ENCODE results near the gene DENND4B. TPM values are rescaled to one million over a fixed set of nuclear protein-coding genes. Genes with fewer than 3 reads are reported as not detected.

DENND4B gene
- total and polyA plus RNA-seq, 2 of the 4 experiments (the other 2 are of a cell fraction): 1.8 to 25.2 TPM

GRCh38 chr1:153951183-153951582 is 4.7 kb upstream of the DENND4B start:
- no peak overlapping the region for H3K27ac ChIP-seq (ENCODE audit: insufficient read depth, low read length)
- no peak overlapping the region for H3K18ac ChIP-seq (ENCODE audit: low read depth, low read length)
- WGBS, 2 experiments (ENCODE audit: extremely low coverage in 2 of 2, insufficient read length in 1 of 2): 100% methylated on average over 8 of the region's 11 CpGs; no CpG with 5 or more reads in 1 of the 2 experiments
- intact Hi-C loops (cut with micrococcal nuclease) (no loop called here), in situ Hi-C loops (cut with MboI; ENCODE audit: low sequenced_read_pairs) (loop anchor here (25.0 kb wide), 1 partner anchor 414 kb away; the partner anchor contains the start of genes S100A3, S100A4, S100A5 and S100A6), dilution Hi-C loops (cut with HindIII; ENCODE audit: low sequenced_read_pairs, unreplicated experiment) (no loop called here)
- H2AK9ac ChIP-seq (replicated peaks; ENCODE audit: low read depth, low read length, poor library complexity): no peak overlapping the region
- no peak overlapping the region for H3K14ac ChIP-seq (replicated peaks; ENCODE audit: low read depth, low read length)
- no peak overlapping the region for H2BK15ac ChIP-seq (ENCODE audit: low read depth, low read length)
- ATAC-seq (ENCODE audit: low read depth) (no peak), DNase-seq (no peak)
- no peak overlapping the region for H4K8ac ChIP-seq (ENCODE audit: low read depth in 2 of 2, low read length in 2 of 2)
- H2AFZ ChIP-seq (replicated peaks; ENCODE audit: low read length, poor library complexity): no peak overlapping the region
- H3K9me3 ChIP-seq (ENCODE audit: control insufficient read depth, insufficient read depth, low read length): no peaks in the 10 kb centered on the region
- peaks cover 53% of the 10 kb centered on the region for H3K36me3 ChIP-seq (ENCODE audit: control insufficient read depth, insufficient read depth, low read length)
- H2BK5ac ChIP-seq (ENCODE audit: low read depth, low read length, poor library complexity, severe bottlenecking): no peak overlapping the region
- H3K27me3 ChIP-seq (ENCODE audit: control insufficient read depth, insufficient read depth, low read length): no peaks in the 10 kb centered on the region
- peaks cover 6% of the 10 kb centered on the region; the same call in 1 of the 2 replicates for H3K9me1 ChIP-seq (ENCODE audit: insufficient read depth, low read length)
- no peak overlapping the region for H4K5ac ChIP-seq (ENCODE audit: low read depth, low read length)
- ChIA-PET POLR2A (ENCODE audit: unreplicated experiment) (no interaction called here), CTCF (interaction anchor here (0.5 kb wide), 1 partner anchor 39 kb away, joined by 3 read pairs; the partner anchor contains the start of gene RPS27)
- no peak overlapping the region for H3K4me3 ChIP-seq (ENCODE audit: insufficient read depth, low read depth, low read length)
- H3K4me1 ChIP-seq (ENCODE audit: control insufficient read depth, insufficient read depth, low read length): peaks cover 5% of the 10 kb centered on the region
- no peak overlapping the region for H3K23ac ChIP-seq (ENCODE audit: low read depth, low read length)
- no peak for TF ChIP-seq RFX5 (IDR thresholded peaks at IDR 0.05; ENCODE audit: low read depth, low read length)
- TF ChIP-seq USF2 (IDR thresholded peaks at IDR 0.05; ENCODE audit: low read depth, low read length): no peak
- TF ChIP-seq CHD1 (IDR thresholded peaks at IDR 0.05; ENCODE audit: low read depth, low read length): no peak
- TF ChIP-seq POLR2A (IDR thresholded peaks at IDR 0.05; ENCODE audit: low read depth, low read length): no peak
- no peak for TF ChIP-seq BHLHE40 (IDR thresholded peaks at IDR 0.05; ENCODE audit: low read depth, low read length)
- no peak for TF ChIP-seq ELK1 (IDR thresholded peaks at IDR 0.05; ENCODE audit: borderline replicate concordance, low read depth, low read length)
- TF ChIP-seq FOS (IDR thresholded peaks at IDR 0.05; ENCODE audit: low read depth, low read length): no peak
- TF ChIP-seq CTCF (conservative IDR thresholded peaks at IDR 0.05; ENCODE audit: low read depth, low read length): no peak
- TF ChIP-seq MAFK (IDR thresholded peaks at IDR 0.05; ENCODE audit: low read depth, low read length): no peak
- TF ChIP-seq RAD21 (IDR thresholded peaks at IDR 0.05; ENCODE audit: low read length): no peak
- peaks cover 24 to 53% of the 10 kb centered on the region in 2 experiments for H3K79me1 ChIP-seq (ENCODE audit: low read depth in 1 of 2, low read length in 2 of 2)
- peaks cover 31% of the 10 kb centered on the region for H4K20me1 ChIP-seq (ENCODE audit: insufficient read depth, low read length)
- H3K56ac ChIP-seq (ENCODE audit: extremely low read depth, insufficient read depth, low read length): no peak overlapping the region
- no peak overlapping the region for H2BK20ac ChIP-seq (ENCODE audit: low read depth, low read length)
- no peak overlapping the region for H4K91ac ChIP-seq (ENCODE audit: insufficient read depth, low read depth, low read length)
- BruUV-seq (replicated peaks): no TSS peak
- H3K4me2 ChIP-seq (ENCODE audit: low read depth, low read length): no peak overlapping the region
- no peak overlapping the region for H3K4ac ChIP-seq (ENCODE audit: low read depth, low read length)
- no peak overlapping the region for H2BK120ac ChIP-seq (ENCODE audit: low read depth, low read length)
- no peak overlapping the region for H3K9ac ChIP-seq (ENCODE audit: low read depth, low read length)
- H2AK5ac ChIP-seq (ENCODE audit: low read depth, low read length): no peak overlapping the region
